Type B pancreatic cell (in vitro differentiated cells): ENCODE measurements around the gene ABHD16B. TPM values are rescaled to one million over a fixed set of nuclear protein-coding genes. Genes with fewer than 3 reads are reported as not detected.
A peak's percentile ranks its signal among the peaks of the same experiment; 100 is the strongest.

ENCODE experiments used
- DNase-seq: peaks from one replicate; pipeline ENCODE4 v3.0.0; 2021; ENCODE audit warnings: mixed read lengths; ENCODE audit not compliant: unreplicated experiment; ENCODE audit errors: extremely low spot score
- H3K27ac Mint-ChIP-seq: 2 replicates; pipeline ENCODE4 v1.8.0; 2021; ENCODE audit warnings: mild to moderate bottlenecking, mixed read lengths
- H3K27me3 Mint-ChIP-seq: 2 replicates; pipeline ENCODE4 v1.8.0; 2021; ENCODE audit warnings: mixed read lengths
- H3K36me3 Mint-ChIP-seq: 2 replicates; pipeline ENCODE4 v1.8.0; 2021; ENCODE audit warnings: mixed read lengths
- H3K4me1 Mint-ChIP-seq: one replicate; pipeline ENCODE4 v1.8.0; 2021; ENCODE audit warnings: mixed read lengths; ENCODE audit not compliant: unreplicated experiment
- H3K4me3 Mint-ChIP-seq: 2 replicates; pipeline ENCODE4 v1.8.0; 2021; ENCODE audit warnings: mild to moderate bottlenecking, mixed read lengths
- H3K9me3 Mint-ChIP-seq: 2 replicates; pipeline ENCODE4 v1.8.0; 2021; ENCODE audit warnings: mixed read lengths
- CTCF ChIP-seq: fragments of 200-600 bp; sonication (generic); conservative IDR thresholded peaks from 2 replicates; pipeline ENCODE4 v1.5.0; 2021; ENCODE audit warnings: antibody characterized with exemption, mild to moderate bottlenecking
- total RNA-seq: library from RNA; stranded (reverse); gene quantifications from 2 replicates; pipeline ENCODE4 v1.2.1, GENCODE V29; 2021; ENCODE audit warnings: low replicate concordance

The ABHD16B gene
- total RNA-seq, 1 donor from 2014 or later = not detected

GRCh38 chr20:63843222-63843621 is 18.1 kb upstream of the ABHD16B start:
- Mint-ChIP-seq H3K4me1 (peaks cover 3% of the 10 kb centered on the region), H3K36me3 (no peaks in the 10 kb centered on the region), H3K4me3 (no peak overlapping the region), H3K27me3 (no peaks in the 10 kb centered on the region), H3K27ac (no peak overlapping the region), H3K9me3 (no peaks in the 10 kb centered on the region)
- DNase-seq = no peak
- no peak for TF ChIP-seq CTCF

- TF ChIP-seq CTCF = no peak
- no peak for DNase-seq
- H3K9me3 Mint-ChIP-seq = no peaks in the 10 kb centered on the region
- no peak overlapping the region for H3K4me3 Mint-ChIP-seq
- no peak overlapping the region for H3K27ac Mint-ChIP-seq
- no peaks in the 10 kb centered on the region for H3K36me3 Mint-ChIP-seq
- no peaks in the 10 kb centered on the region for H3K4me1 Mint-ChIP-seq
- H3K27me3 Mint-ChIP-seq = no peaks in the 10 kb centered on the region
Observed at GRCh38 chr20:63843778-63844177, 17.5 kb upstream of the ABHD16B start.

GRCh38 chr20:63844511-63844991 is 16.7 kb upstream of the ABHD16B start:
- TF ChIP-seq CTCF = no peak
- no peaks in the 10 kb centered on the region for H3K27me3 Mint-ChIP-seq
- H3K9me3 Mint-ChIP-seq = no peaks in the 10 kb centered on the region
- DNase-seq = no peak
- no peak overlapping the region for H3K4me3 Mint-ChIP-seq
- H3K4me1 Mint-ChIP-seq = no peaks in the 10 kb centered on the region
- H3K27ac Mint-ChIP-seq = no peak overlapping the region
- no peaks in the 10 kb centered on the region for H3K36me3 Mint-ChIP-seq

- TF ChIP-seq CTCF = no peak
- no peak for DNase-seq
- Mint-ChIP-seq H3K27me3 (no peaks in the 10 kb centered on the region), H3K9me3 (no peaks in the 10 kb centered on the region), H3K36me3 (no peaks in the 10 kb centered on the region), H3K27ac (peak overlapping the region; percentile 46), H3K4me3 (peak overlapping the region; percentile 78), H3K4me1 (peaks cover 3% of the 10 kb centered on the region)
Observed at GRCh38 chr20:63846128-63846771, 15.0 kb upstream of the ABHD16B start.

- Mint-ChIP-seq H3K36me3 (no peaks in the 10 kb centered on the region), H3K27ac (no peak overlapping the region), H3K4me1 (peaks cover 3% of the 10 kb centered on the region), H3K27me3 (no peaks in the 10 kb centered on the region), H3K4me3 (no peak overlapping the region), H3K9me3 (no peaks in the 10 kb centered on the region)
- no peak for DNase-seq
- TF ChIP-seq CTCF = no peak
Observed at GRCh38 chr20:63846888-63847236, 14.4 kb upstream of the ABHD16B start.
